Tibial artery (tissue), 4 donors: Measurements from ENCODE around the gene MS4A7.

Source experiments
- DNase-seq, 2 donors: peaks; one replicate each; pipeline ENCODE4 v3.0.0-alpha.2; 2019
- H3K27ac ChIP-seq, 2 donors: fragments of 200-600 bp; sonication (generic) in 1 of 2; 1 replicate in 1 of 2; 2 replicates in 1 of 2; pipeline ENCODE4 v1.5.1; 2018 to 2019; ENCODE audit warnings: mild to moderate bottlenecking in 1 of 2
- H3K27me3 ChIP-seq, 2 donors: fragments of 200-600 bp; sonication (generic) in 1 of 2; one replicate each; pipeline versions ENCODE4 v1.5.1 to v1.6.0; 2016 to 2019
- H3K36me3 ChIP-seq, 3 donors: fragments of 200-600 bp; sonication (generic) in 2 of 3; one replicate each; pipeline ENCODE4 v1.5.1; 2016 to 2019; ENCODE audit warnings: mild to moderate bottlenecking in 2 of 3
- H3K4me1 ChIP-seq, 4 donors: fragments of 200-600 bp; sonication (generic) in 2 of 4; 1 replicate in 3 of 4; 2 replicates in 1 of 4; pipeline ENCODE4 v1.5.1; 2016 to 2019
- H3K4me3 ChIP-seq, 2 donors: fragments of 200-600 bp; sonication (generic) in 1 of 2; 1 replicate in 1 of 2; 2 replicates in 1 of 2; pipeline ENCODE4 v1.5.1; 2018 to 2019; ENCODE audit warnings: mild to moderate bottlenecking in 2 of 2
- H3K9me3 ChIP-seq, 3 donors: fragments of 200-600 bp; sonication (generic) in 1 of 3; one replicate each; pipeline ENCODE4 v1.5.1; 2016 to 2019
- CTCF ChIP-seq, 2 experiments: fragments of 200-600 bp in 1 of 2; fragments of 450-650 bp in 1 of 2; IDR thresholded peaks; one replicate each; pipeline ENCODE4 v1.5.1; 2017 to 2019; ENCODE audit warnings: antibody characterized with exemption in 2 of 2, mild to moderate bottlenecking in 1 of 2, moderate library complexity in 1 of 2
- intact Hi-C: fragments of 100-400 bp; cut with DNase I; formaldehyde crosslinking; loops from one replicate; pipeline ENCODE4 v1.15.0; 2023; ENCODE audit warnings: low total_unique reads

MS4A7 gene

DNA sequence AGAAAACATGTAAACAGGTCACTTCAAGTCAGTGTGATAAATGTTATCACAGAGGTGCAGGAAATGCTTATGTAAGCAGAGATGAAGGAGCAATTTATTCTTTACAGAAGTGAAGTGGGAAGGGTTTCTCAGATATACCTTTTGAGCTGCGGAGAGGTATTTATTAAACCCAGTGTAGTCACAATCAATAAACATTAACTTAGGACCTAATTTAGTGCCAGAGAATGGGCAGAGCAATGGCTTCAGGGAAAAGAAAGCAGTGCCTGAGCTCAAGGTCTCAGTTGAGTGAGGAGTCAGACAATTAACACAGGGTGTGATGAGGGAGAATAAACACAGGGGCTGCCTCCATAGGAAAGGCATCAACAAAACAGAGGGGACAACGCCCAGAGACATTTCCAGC lies 52.9 kb downstream of the MS4A7 start:
- intact Hi-C loops = no loop called here
- H3K9me3 ChIP-seq = no peaks in the 10 kb centered on the region
- no peaks in the 10 kb centered on the region for H3K36me3 ChIP-seq
- no peak overlapping the region for H3K27ac ChIP-seq
- DNase-seq = no peak
- H3K4me1 ChIP-seq = no peaks in the 10 kb centered on the region
- H3K27me3 ChIP-seq = no peaks in the 10 kb centered on the region
- H3K4me3 ChIP-seq = no peak overlapping the region
- TF ChIP-seq CTCF (IDR thresholded peaks at IDR 0.05) = no peak

GRCh38 chr11:60433401-60433800 lies 55.1 kb downstream of the MS4A7 start:
- no peak for TF ChIP-seq CTCF (IDR thresholded peaks at IDR 0.05)
- intact Hi-C loops = no loop called here
- no peak overlapping the region for H3K27ac ChIP-seq
- no peak overlapping the region for H3K4me3 ChIP-seq
- no peaks in the 10 kb centered on the region for H3K9me3 ChIP-seq
- no peaks in the 10 kb centered on the region for H3K4me1 ChIP-seq
- H3K27me3 ChIP-seq = no peaks in the 10 kb centered on the region
- H3K36me3 ChIP-seq = no peaks in the 10 kb centered on the region
- no peak for DNase-seq
